Liver (tissue), 9 donors: ENCODE data around the gene WDR20. TPM values are rescaled to one million over a fixed set of nuclear protein-coding genes. Genes with fewer than 3 reads are reported as not detected.

Source experiments
- DNase-seq: peaks from one replicate; pipeline ENCODE4 v3.0.0-alpha.2; 2017; ENCODE audit warnings: low spot score
- H3K27ac ChIP-seq, 2 donors: one replicate each; pipeline ENCODE4 v1.7.0; 2013; ENCODE audit warnings: inconsistent platforms in 2 of 2, low read length in 2 of 2, control low read depth in 1 of 2, low read depth in 1 of 2, mild to moderate bottlenecking in 1 of 2
- H3K27me3 ChIP-seq, 4 donors: one replicate each; pipeline versions ENCODE4 v1.6.1 to v1.7.0; 2013; ENCODE audit warnings: low read length in 3 of 4, inconsistent platforms in 1 of 4, mild to moderate bottlenecking in 1 of 4, moderate library complexity in 1 of 4; ENCODE audit not compliant: control insufficient read depth in 4 of 4, insufficient read depth in 4 of 4
- H3K36me3 ChIP-seq, 4 donors: one replicate each; pipeline versions ENCODE4 v1.6.1 to v1.7.0; 2013; ENCODE audit warnings: low read length in 3 of 4, mild to moderate bottlenecking in 3 of 4, low read depth in 1 of 4, moderate library complexity in 1 of 4; ENCODE audit not compliant: control insufficient read depth in 4 of 4, insufficient read depth in 3 of 4
- H3K4me1 ChIP-seq, 4 donors: one replicate each; pipeline versions ENCODE4 v1.6.1 to v1.7.0; 2013; ENCODE audit warnings: low read length in 3 of 4, mild to moderate bottlenecking in 3 of 4, moderate library complexity in 1 of 4; ENCODE audit not compliant: control insufficient read depth in 4 of 4, insufficient read depth in 4 of 4
- H3K4me3 ChIP-seq, 3 donors: one replicate each; pipeline versions ENCODE4 v1.6.1 to v1.7.0; 2013; ENCODE audit warnings: low read length in 3 of 3, control low read depth in 1 of 3, low read depth in 1 of 3, mild to moderate bottlenecking in 1 of 3
- H3K9ac ChIP-seq, 2 donors: one replicate each; pipeline ENCODE4 v1.7.0; 2013; ENCODE audit warnings: low read length in 2 of 2, mild to moderate bottlenecking in 2 of 2, moderate library complexity in 2 of 2, control low read depth in 1 of 2, low read depth in 1 of 2
- H3K9me3 ChIP-seq, 4 donors: one replicate each; pipeline versions ENCODE4 v1.6.1 to v1.7.0; 2013; ENCODE audit warnings: low read length in 3 of 4; ENCODE audit not compliant: control insufficient read depth in 4 of 4
- EGR1 ChIP-seq, 2 donors: IDR thresholded peaks; 2 replicates each; pipeline ENCODE4 v1.6.1; 2016 to 2018; ENCODE audit warnings: antibody characterized with exemption in 2 of 2, low read depth in 2 of 2
- FOXA1 ChIP-seq: IDR thresholded peaks from 2 replicates; pipeline ENCODE4 v1.6.1; 2016; ENCODE audit warnings: antibody characterized with exemption
- FOXA2 ChIP-seq: IDR thresholded peaks from 2 replicates; pipeline ENCODE4 v1.6.1; 2016; ENCODE audit warnings: antibody characterized with exemption
- GABPA ChIP-seq, 2 donors: IDR thresholded peaks in 1 of 2; conservative IDR thresholded peaks in 1 of 2; 2 replicates each; pipeline ENCODE4 v1.6.1; 2016; ENCODE audit warnings: antibody characterized with exemption in 2 of 2, mild to moderate bottlenecking in 1 of 2, moderate library complexity in 1 of 2
- HNF4A ChIP-seq, 2 donors: conservative IDR thresholded peaks; 2 replicates each; pipeline ENCODE4 v1.6.1; 2016; ENCODE audit warnings: antibody characterized with exemption in 2 of 2, mild to moderate bottlenecking in 2 of 2
- HNF4G ChIP-seq: IDR thresholded peaks from 2 replicates; pipeline ENCODE4 v1.6.1; 2016; ENCODE audit warnings: antibody characterized with exemption
- NR2F2 ChIP-seq: IDR thresholded peaks from 2 replicates; pipeline ENCODE4 v1.6.1; 2016; ENCODE audit warnings: antibody characterized with exemption
- SP1 ChIP-seq: IDR thresholded peaks from 2 replicates; pipeline ENCODE4 v1.6.1; 2018; ENCODE audit warnings: antibody characterized with exemption, mild to moderate bottlenecking
- WGBS: extraction: QIAGEN DNeasy Blood & Tissue Kit; methylation state at CpG from one replicate; pipeline ENCODE4 v1.1.7; 2013; 5-methylcytosine and 5-hydroxymethylcytosine counted together
- polyA plus RNA-seq, 2 donors: library from polyadenylated mRNA; stranded (reverse) in 1 of 2; unstranded in 1 of 2; fragments of 200-250 nt in 1 of 2; fragments of >200 nt in 1 of 2; fragmentation: Nextera tagmentation in 1 of 2; extraction: Ambion mirVana in 1 of 2; gene quantifications; one replicate each; pipeline versions ENCODE4 v1.2.1 to v1.2.3, GENCODE V29; 2013 to 2015
- total RNA-seq, 2 donors: library from RNA; depleted of rRNA; stranded (reverse); fragments of >200 nt; gene quantifications; one replicate each; pipeline ENCODE4 v1.2.3, GENCODE V29; 2014
- TF ChIP-seq, protein P1 (sequence below): IDR thresholded peaks from 2 replicates; pipeline ENCODE4 v1.6.1; 2016; ENCODE audit warnings: antibody characterized with exemption
- TF ChIP-seq, protein P2 (sequence below): IDR thresholded peaks from 2 replicates; pipeline ENCODE4 v1.6.1; 2016; ENCODE audit warnings: antibody characterized with exemption
- TF ChIP-seq, protein P3 (sequence below): fragments of 150-350 bp; IDR thresholded peaks from 2 replicates; pipeline ENCODE4 v1.5.1; 2017; ENCODE audit warnings: improper control_type of control experiment, low read depth, low read length; ENCODE audit not compliant: missing input control
- TF ChIP-seq, protein P4 (sequence below): IDR thresholded peaks from 2 replicates; pipeline ENCODE4 v1.6.1; 2016; ENCODE audit warnings: antibody characterized with exemption
- donor health status: healthy.
- donor health status: healthy.
- donor health status: healthy.
- donor health status: healthy.
- donor health status: healthy.

The WDR20 gene
- total and polyA plus RNA-seq, 4 donors: 6.5 to 18.5 (median 11.0) TPM

DNA sequence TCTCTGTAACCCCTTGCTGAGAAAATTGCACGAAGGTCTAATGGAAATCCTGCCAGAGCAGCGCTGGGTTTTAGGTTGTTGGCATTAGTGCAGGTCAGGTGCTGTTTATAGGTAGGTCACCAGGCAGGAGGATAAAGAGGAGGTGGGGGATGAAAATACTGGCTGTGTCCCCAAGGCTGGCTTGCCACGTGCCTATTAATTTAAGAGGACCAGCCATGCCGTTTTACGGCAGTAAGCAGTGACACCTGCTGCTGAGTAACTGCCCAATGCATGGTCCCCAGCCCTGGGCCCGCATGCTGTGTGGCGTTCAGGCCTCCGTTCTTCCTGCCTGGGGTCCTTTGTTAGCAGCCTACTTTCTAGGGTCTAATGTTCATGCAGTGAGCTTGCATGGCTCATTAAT lies 67.2 kb downstream of the WDR20 start:
- Histone ChIP-seq H3K36me3 (peaks cover 0 to 15% (median 9%) of the 10 kb centered on the region in 4 donors), H3K9me3 (no peaks in the 10 kb centered on the region), H3K4me3 (no peak overlapping the region), H3K27me3 (no peaks in the 10 kb centered on the region), H3K9ac (no peak overlapping the region), H3K4me1 (peaks cover 0 to 3% (median 0%) of the 10 kb centered on the region in 4 donors), H3K27ac (no peak overlapping the region)
- no peak for DNase-seq
- WGBS: 93% methylated on average over 8 of the region's 8 CpGs
- TF ChIP-seq FOXA2 (no peak), HNF4A (conservative IDR thresholded peaks at IDR 0.05) (no peak), SP1 (no peak), FOXA1 (no peak)
- TF ChIP-seq, protein P1, sequence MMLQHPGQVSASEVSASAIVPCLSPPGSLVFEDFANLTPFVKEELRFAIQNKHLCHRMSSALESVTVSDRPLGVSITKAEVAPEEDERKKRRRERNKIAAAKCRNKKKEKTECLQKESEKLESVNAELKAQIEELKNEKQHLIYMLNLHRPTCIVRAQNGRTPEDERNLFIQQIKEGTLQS: no peak

DNA sequence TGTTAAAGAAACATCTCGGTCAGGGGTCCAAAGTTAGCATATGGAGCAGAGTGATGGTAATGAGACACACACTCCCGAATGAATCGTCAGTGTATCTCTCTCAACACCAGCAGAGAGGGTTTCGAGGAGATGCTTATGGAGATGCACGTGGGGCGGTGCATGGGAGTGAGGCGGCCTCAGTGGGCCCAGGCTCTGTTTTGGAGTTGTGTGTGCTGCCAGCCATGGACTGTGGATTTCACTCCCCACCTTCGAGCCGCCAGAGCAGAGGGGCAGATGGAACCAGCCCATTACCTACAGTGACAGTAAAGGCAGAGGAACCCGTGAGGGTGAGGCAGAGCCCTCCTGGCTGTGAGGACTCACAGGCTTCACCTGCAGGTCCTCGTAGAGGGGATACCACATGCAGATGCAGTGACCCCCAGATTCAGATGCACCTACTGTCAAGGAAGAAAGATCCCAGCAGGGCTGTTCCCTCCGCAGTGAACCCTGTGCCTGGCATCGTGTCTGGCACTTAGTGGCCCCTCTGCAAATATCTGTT lies 68.2 kb downstream of the WDR20 start:
- Histone ChIP-seq H3K9ac (no peak overlapping the region), H3K4me1 (peaks cover 0 to 3% (median 0%) of the 10 kb centered on the region in 4 donors), H3K36me3 (peaks cover 0 to 15% (median 9%) of the 10 kb centered on the region in 4 donors), H3K9me3 (no peaks in the 10 kb centered on the region), H3K27ac (no peak overlapping the region), H3K27me3 (no peaks in the 10 kb centered on the region), H3K4me3 (no peak overlapping the region)
- DNase-seq: no peak
- TF ChIP-seq GABPA (IDR thresholded peaks at IDR 0.05 in 1 of 2, conservative IDR thresholded peaks at IDR 0.05 in 1 of 2) (no peak), EGR1 (IDR thresholded peaks at IDR 0.05; ENCODE audit: low read depth in 2 of 2) (no peak), HNF4G (no peak), FOXA1 (no peak)
- TF ChIP-seq, protein P2, sequence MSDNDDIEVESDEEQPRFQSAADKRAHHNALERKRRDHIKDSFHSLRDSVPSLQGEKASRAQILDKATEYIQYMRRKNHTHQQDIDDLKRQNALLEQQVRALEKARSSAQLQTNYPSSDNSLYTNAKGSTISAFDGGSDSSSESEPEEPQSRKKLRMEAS: no peak
- TF ChIP-seq, protein P1: no peak
- TF ChIP-seq, protein P3, sequence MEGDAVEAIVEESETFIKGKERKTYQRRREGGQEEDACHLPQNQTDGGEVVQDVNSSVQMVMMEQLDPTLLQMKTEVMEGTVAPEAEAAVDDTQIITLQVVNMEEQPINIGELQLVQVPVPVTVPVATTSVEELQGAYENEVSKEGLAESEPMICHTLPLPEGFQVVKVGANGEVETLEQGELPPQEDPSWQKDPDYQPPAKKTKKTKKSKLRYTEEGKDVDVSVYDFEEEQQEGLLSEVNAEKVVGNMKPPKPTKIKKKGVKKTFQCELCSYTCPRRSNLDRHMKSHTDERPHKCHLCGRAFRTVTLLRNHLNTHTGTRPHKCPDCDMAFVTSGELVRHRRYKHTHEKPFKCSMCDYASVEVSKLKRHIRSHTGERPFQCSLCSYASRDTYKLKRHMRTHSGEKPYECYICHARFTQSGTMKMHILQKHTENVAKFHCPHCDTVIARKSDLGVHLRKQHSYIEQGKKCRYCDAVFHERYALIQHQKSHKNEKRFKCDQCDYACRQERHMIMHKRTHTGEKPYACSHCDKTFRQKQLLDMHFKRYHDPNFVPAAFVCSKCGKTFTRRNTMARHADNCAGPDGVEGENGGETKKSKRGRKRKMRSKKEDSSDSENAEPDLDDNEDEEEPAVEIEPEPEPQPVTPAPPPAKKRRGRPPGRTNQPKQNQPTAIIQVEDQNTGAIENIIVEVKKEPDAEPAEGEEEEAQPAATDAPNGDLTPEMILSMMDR: no peak
- 97% methylated on average over 13 of the region's 13 CpGs for WGBS

DNA sequence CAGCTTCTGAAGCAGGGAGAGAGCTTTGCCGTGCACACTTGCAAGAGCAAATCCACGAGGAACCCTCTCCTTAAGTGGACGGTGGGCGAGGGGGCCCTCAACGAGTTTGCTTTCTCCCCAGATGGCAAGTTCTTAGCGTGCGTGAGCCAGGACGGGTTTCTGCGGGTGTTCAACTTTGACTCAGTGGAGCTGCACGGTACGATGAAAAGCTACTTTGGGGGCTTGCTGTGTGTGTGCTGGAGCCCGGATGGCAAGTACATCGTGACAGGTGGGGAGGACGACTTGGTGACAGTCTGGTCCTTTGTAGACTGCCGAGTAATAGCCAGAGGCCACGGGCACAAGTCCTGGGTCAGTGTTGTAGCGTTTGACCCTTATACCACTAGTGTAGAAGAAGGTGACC lies 69.0 kb downstream of the WDR20 start:
- 91% methylated on average over 17 of the region's 17 CpGs for WGBS
- Histone ChIP-seq H3K27me3 (no peaks in the 10 kb centered on the region), H3K27ac (no peak overlapping the region), H3K36me3 (peaks cover 0 to 14% (median 9%) of the 10 kb centered on the region in 4 donors), H3K4me3 (no peak overlapping the region), H3K9me3 (no peaks in the 10 kb centered on the region), H3K4me1 (peaks cover 0 to 3% (median 0%) of the 10 kb centered on the region in 4 donors), H3K9ac (no peak overlapping the region)
- DNase-seq: no peak
- TF ChIP-seq, protein P4, sequence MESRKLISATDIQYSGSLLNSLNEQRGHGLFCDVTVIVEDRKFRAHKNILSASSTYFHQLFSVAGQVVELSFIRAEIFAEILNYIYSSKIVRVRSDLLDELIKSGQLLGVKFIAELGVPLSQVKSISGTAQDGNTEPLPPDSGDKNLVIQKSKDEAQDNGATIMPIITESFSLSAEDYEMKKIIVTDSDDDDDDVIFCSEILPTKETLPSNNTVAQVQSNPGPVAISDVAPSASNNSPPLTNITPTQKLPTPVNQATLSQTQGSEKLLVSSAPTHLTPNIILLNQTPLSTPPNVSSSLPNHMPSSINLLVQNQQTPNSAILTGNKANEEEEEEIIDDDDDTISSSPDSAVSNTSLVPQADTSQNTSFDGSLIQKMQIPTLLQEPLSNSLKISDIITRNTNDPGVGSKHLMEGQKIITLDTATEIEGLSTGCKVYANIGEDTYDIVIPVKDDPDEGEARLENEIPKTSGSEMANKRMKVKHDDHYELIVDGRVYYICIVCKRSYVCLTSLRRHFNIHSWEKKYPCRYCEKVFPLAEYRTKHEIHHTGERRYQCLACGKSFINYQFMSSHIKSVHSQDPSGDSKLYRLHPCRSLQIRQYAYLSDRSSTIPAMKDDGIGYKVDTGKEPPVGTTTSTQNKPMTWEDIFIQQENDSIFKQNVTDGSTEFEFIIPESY: no peak
- TF ChIP-seq NR2F2: no peak
